ENCODE data around the gene LCE2C. TPM values are rescaled to one million over a fixed set of nuclear protein-coding genes. Genes with fewer than 3 reads are reported as not detected.

Gene LCE2C
- polyA plus RNA-seq, 1 donor from 2014 or later, result not detected

DNA sequence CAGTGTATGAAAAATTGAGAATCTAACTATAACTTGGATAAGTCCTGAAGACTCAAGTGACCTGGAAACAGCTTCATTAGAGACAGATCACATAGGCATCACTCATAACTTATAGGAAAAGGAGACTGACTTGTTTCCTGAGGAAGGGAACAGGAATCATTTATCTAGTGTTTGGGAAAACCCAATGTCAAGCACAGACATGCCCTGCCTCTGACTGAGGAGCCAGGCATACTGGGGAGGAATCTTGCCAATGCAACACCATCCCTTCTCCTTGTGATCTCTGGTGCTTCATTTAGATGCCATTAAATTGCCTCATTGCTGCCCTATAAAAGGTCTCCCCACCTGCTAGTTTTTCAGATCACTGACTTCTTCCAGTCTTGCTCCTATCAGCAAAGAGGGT is 43.2 kb downstream of the LCE2C start:
- no peak overlapping the region for H2AFZ ChIP-seq (ENCODE audit: low read depth, low read length)
- no peaks in the 10 kb centered on the region for H3K9me2 ChIP-seq (ENCODE audit: insufficient read depth, low read length)
- H3F3A ChIP-seq (ENCODE audit: insufficient read depth, low read length, poor library complexity, severe bottlenecking), result no peaks in the 10 kb centered on the region
- no peak overlapping the region for H3K4me3 ChIP-seq (ENCODE audit: low read length)
- no peak overlapping the region for H3K9ac ChIP-seq (ENCODE audit: low read length)
- H3K4me2 ChIP-seq (ENCODE audit: low read length), result no peak overlapping the region
- H3K36me3 ChIP-seq (ENCODE audit: insufficient read depth, low read length), result no peaks in the 10 kb centered on the region
- H3K79me2 ChIP-seq (replicated peaks; ENCODE audit: insufficient read depth, low read length), result no peaks in the 10 kb centered on the region
- H3K27ac ChIP-seq (ENCODE audit: low read length), result no peak overlapping the region
- TF ChIP-seq TAF1 (IDR thresholded peaks at IDR 0.05; ENCODE audit: low read depth) (no peak), POLR2AphosphoS5 (IDR thresholded peaks at IDR 0.05) (no peak), MXI1 (conservative IDR thresholded peaks at IDR 0.05; ENCODE audit: poor library complexity, severe bottlenecking) (no peak), CTCF (IDR thresholded peaks at IDR 0.05; ENCODE audit: poor library complexity, severe bottlenecking) (no peak), REST (IDR thresholded peaks at IDR 0.05; ENCODE audit: borderline replicate concordance) (no peak), SMC3 (conservative IDR thresholded peaks at IDR 0.05; ENCODE audit: poor library complexity) (no peak), RAD21 (conservative IDR thresholded peaks at IDR 0.05) (no peak), EP300 (conservative IDR thresholded peaks at IDR 0.05; ENCODE audit: poor library complexity, severe bottlenecking) (no peak), EZH2 (IDR thresholded peaks at IDR 0.05; ENCODE audit: borderline replicate concordance, insufficient read depth, low read length, poor library complexity, severe bottlenecking) (no peak)
- H3K9me3 ChIP-seq (ENCODE audit: low read length), result peaks cover 3% of the 10 kb centered on the region
- no peaks in the 10 kb centered on the region for H4K20me1 ChIP-seq (ENCODE audit: insufficient read depth)
- H3K27me3 ChIP-seq (ENCODE audit: insufficient read depth, low read depth, low read length), result no peaks in the 10 kb centered on the region

GRCh38 chr1:152725261-152725660 is 50.2 kb downstream of the LCE2C start:
- H2AFZ ChIP-seq (ENCODE audit: low read depth, low read length), result no peak overlapping the region
- no peak overlapping the region for H3K9ac ChIP-seq (ENCODE audit: low read length)
- no peak for TF ChIP-seq EP300 (conservative IDR thresholded peaks at IDR 0.05; ENCODE audit: poor library complexity, severe bottlenecking)
- TF ChIP-seq REST (IDR thresholded peaks at IDR 0.05; ENCODE audit: borderline replicate concordance), result no peak
- TF ChIP-seq TAF1 (IDR thresholded peaks at IDR 0.05; ENCODE audit: low read depth), result no peak
- no peak for TF ChIP-seq CTCF (IDR thresholded peaks at IDR 0.05; ENCODE audit: poor library complexity, severe bottlenecking)
- no peak for TF ChIP-seq MXI1 (conservative IDR thresholded peaks at IDR 0.05; ENCODE audit: poor library complexity, severe bottlenecking)
- no peak for TF ChIP-seq POLR2AphosphoS5 (IDR thresholded peaks at IDR 0.05)
- TF ChIP-seq RAD21 (conservative IDR thresholded peaks at IDR 0.05), result no peak
- H3K4me2 ChIP-seq (ENCODE audit: low read length), result no peak overlapping the region
- no peaks in the 10 kb centered on the region for H3K79me2 ChIP-seq (replicated peaks; ENCODE audit: insufficient read depth, low read length)
- H3K27me3 ChIP-seq (ENCODE audit: insufficient read depth, low read depth, low read length), result no peaks in the 10 kb centered on the region
- H3K27ac ChIP-seq (ENCODE audit: low read length), result no peak overlapping the region
- no peaks in the 10 kb centered on the region for H3F3A ChIP-seq (ENCODE audit: insufficient read depth, low read length, poor library complexity, severe bottlenecking)
- H3K9me3 ChIP-seq (ENCODE audit: low read length), result peaks cover 7% of the 10 kb centered on the region
- H3K36me3 ChIP-seq (ENCODE audit: insufficient read depth, low read length), result no peaks in the 10 kb centered on the region
- no peaks in the 10 kb centered on the region for H3K9me2 ChIP-seq (ENCODE audit: insufficient read depth, low read length)
- no peak overlapping the region for H3K4me3 ChIP-seq (ENCODE audit: low read length)
- H4K20me1 ChIP-seq (ENCODE audit: insufficient read depth), result no peaks in the 10 kb centered on the region
